ENCODE data around the gene PTCSC3.

GRCh38 chr14:36215217-36215598 is 38.7 kb upstream of the PTCSC3 start:
- TF ChIP-seq, protein P1, sequence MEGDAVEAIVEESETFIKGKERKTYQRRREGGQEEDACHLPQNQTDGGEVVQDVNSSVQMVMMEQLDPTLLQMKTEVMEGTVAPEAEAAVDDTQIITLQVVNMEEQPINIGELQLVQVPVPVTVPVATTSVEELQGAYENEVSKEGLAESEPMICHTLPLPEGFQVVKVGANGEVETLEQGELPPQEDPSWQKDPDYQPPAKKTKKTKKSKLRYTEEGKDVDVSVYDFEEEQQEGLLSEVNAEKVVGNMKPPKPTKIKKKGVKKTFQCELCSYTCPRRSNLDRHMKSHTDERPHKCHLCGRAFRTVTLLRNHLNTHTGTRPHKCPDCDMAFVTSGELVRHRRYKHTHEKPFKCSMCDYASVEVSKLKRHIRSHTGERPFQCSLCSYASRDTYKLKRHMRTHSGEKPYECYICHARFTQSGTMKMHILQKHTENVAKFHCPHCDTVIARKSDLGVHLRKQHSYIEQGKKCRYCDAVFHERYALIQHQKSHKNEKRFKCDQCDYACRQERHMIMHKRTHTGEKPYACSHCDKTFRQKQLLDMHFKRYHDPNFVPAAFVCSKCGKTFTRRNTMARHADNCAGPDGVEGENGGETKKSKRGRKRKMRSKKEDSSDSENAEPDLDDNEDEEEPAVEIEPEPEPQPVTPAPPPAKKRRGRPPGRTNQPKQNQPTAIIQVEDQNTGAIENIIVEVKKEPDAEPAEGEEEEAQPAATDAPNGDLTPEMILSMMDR (IDR thresholded peaks at IDR 0.05): no peak
- TF ChIP-seq EP300 (IDR thresholded peaks at IDR 0.05) (no peak), POLR2A (IDR thresholded peaks at IDR 0.05) (no peak)
